Raji (cell line): ENCODE measurements around the gene MT1M.

Experiments used
- POLR2A ChIP-seq: IDR thresholded peaks from 2 replicates; pipeline ENCODE4 v1.6.1; 2011; ENCODE audit warnings: low read depth, low read length, control low read depth; ENCODE audit not compliant: insufficient read depth

MT1M gene

DNA sequence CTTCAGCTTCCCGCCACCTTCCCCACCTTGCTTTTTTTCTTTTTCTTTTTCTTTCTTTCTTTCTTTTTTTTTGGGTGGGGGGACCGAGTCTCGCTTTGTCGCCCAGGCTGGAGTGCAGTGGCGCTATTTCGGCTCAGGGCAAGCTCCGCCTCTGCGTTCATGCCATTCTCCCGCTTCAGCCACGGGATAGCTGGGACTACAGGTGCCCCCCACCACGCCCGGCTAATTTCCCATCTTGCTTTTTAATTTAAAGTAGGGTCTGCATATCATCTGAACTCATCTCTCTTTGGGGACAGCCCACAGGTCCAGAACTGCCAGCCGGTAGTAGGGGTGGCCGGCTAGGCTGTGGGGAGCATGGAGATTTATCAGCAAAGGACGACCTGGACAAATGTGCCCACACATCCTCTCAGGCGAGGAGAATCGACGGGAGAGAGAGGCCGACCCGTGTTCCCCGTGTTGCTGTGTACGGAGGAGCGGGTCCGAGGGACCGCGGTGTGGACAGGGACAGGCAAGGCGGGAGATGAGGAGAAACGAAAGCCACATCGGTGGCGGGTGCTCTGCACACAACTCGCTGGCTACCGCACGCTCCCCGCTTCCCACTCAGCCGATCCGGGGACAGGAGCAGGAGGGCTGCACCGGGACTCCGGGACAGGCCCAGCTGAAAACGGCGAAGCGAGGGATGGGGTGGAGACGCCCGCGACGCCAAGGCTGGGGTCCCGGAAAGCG is 2.4 kb downstream of the MT1M start:
- no peak for TF ChIP-seq POLR2A

DNA sequence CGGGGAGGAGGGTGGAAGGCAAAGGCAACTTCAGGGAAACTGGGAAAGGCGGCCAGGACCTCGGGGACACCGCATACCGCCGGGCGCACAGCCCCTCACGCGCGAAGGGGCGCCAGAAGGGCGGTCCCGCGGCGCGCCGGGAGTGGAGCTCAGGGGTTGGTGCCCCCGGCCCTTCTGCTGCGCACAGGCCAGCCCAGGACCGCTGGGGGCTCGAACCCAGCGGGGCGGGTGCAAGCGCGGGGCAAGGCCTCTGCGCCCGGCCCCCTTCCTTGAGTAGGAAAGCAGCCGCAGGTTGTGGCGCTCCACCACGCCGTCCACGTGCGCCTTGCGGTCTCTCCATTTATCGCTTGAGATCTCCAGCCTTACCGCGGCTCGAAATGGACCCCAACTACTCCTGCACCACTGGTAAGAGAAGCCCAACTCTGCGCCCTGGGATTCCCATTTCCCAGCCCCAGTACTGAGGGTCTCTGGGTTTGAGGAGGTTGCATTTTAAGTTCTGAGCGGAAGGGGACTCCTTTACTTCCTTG is 3.0 kb downstream of the MT1M start:
- TF ChIP-seq POLR2A: no peak

DNA sequence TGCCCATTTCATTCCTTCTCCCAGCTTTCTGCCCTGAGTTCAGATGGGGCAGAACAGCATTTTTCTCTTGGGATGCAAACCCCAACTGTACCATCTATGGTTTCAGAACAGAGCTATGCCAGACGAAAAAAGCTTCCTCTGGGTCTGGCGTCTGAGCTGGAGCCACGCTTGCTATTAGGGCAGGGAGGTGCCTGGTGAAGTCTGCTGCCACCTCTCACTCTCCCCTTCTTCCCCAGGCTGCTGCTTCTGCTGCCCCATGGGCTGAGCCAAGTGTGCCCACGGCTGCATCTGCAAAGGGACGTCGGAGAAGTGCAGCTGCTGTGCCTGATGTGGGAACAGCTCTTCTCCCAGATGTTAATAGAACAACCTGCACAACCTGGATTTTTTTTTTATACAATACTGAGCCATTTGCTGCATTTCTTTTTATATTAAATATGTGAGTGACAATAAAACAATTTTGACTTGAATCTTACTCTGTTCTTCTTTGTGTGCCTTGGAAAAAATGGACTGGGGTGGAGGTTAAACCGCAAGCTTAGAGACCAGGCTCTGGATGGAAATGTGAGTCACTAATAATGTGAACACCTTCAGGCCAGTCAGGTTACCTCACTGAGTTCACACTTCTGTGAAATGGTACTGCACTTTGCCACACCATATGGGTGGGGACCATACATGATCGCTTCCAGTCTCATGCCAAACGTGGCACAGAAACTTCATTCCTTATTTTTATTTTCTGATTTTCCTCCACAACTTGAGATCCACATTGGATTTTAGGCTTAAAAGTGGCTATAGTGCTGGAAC is 4.4 kb downstream of the MT1M start:
- TF ChIP-seq POLR2A: no peak

DNA sequence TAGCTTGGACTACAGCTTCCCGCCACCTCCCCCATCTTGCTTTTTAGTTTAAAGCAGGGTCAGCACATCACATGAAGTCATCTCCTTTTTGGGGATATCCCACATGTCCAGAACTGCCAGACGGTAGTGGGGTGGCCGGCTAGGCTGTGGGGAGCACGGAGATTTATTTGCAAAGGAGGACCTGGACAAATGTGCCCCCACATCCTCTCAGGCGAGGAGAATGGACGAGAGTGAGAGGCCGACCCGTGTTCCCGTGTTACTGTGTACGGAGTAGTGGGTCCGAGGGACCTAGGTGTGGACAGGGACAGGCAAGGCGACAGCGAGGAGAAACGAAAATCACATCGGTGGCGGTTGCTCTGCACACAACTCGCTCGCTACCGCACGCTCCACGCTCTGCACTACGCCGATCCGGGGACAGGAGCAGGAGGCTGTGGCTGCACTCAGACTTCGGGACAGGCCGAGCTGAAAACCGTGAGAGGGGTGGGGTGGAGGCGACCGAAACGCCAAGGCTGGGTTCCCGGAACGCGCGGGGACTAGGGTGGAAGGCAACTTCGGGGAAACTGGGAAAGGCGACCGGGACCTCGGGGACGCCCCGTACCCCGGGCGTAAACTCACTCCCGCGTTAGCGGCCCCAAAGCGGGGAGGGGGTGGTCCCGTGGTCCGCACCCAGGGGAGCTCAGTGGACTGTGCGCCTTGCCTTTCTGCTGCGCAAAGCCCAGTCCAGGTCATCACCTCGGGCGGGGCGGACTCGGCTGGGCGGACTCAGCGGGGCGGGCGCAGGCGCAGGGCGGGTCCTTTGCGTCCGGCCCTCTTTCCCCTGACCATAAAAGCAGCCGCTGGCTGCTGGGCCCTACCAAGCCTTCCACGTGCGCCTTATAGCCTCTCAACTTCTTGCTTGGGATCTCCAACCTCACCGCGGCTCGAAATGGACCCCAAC is 5.6 kb downstream of the MT1M start, which contains the start of gene MT1A:
MT1A (plus strand) TSS at position 853 of the 937 bp plus-strand sequence; CDS start at position 926, 73 bp downstream.
- TF ChIP-seq POLR2A: no peak

DNA sequence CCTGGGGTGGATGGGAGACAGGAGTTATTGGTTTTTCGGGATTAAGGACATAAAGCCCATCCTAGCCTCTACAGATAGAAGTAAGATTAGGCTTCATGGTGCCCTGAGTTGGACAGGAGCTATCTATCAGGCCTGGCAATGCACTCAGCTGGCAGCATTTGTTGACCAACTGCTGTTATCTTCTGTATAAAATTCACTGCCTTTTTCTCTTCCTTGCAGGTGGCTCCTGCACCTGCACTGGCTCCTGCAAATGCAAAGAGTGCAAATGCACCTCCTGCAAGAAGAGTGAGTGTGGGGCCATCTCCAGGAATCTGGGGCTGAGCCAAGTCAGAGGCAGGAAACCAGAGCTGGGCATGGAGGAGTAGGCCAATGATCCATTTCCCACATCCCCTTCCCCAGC is 6.6 kb downstream of the MT1M start:
- no peak for TF ChIP-seq POLR2A

DNA sequence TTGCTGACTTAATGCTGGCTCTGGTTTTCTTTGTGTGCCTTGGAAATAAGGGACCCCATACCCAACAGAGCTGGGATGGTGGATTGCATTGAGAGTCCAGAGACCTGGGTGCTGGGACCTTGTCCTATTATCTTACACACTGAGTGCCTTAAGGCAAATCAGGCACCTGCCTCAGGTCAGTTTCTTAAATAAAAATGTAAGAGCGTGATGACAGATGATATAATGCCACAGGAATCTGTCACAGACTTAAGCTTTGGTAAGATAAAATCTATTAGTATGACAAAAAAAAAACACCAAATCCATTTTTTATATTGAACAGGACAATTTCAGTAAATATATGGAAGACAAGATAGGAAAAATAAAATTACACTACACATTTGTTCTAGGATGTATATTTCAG is 7.6 kb downstream of the MT1M start:
- TF ChIP-seq POLR2A: no peak

DNA sequence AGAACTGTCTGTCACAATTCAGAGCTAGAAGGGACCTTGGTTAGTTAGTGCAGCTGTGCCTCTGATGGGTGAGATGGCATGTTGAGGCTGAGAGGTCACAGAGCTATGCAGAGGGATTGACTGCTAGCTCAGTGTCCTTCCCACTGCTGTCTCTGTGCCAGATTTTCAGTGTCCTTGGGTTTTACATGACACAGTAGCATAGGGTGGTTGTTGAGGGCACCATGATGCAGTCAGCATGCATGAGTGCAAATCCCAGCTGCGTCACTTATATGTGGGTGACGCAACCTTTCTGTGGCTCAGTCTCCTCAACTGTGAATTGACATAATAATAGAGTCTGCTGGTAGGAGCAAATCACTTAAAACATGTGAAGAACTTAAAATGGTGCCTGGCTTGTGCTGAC is 8.7 kb downstream of the MT1M start:
- TF ChIP-seq POLR2A: no peak

DNA sequence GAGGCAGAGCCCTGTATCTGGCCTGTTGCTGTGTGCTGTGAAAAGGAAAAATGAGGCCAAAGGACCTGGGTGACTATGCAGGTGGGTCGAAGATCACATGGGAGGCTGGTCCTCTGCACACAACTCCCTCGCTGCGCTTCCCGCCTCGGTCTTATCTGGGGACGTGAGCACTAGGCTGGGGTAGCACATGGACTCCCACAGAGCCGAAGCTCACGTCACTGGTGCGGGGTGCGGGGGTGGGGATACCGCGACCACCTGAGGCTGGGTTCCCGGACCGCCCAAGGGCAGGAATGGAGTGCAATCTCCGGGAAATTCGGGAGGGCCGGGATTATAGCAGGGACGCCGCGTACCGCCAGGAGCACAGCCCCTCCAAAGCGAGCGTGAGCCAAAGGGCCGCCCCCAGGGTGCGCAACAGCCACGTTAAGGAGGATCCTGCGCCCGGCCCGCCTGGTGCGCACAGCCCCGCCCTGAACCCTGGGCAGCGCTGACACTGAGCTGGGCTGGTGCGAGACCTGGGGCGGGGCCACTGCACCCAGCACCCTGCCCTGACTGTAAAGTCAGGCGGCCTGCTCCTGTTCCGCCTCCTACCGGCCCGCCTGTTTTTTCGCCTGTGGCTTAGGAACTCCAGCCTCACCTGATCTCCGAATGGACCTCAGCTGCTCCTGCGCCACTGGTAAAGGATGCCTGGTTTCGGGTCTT is 10.8 kb downstream of the MT1M start:
- no peak for TF ChIP-seq POLR2A

DNA sequence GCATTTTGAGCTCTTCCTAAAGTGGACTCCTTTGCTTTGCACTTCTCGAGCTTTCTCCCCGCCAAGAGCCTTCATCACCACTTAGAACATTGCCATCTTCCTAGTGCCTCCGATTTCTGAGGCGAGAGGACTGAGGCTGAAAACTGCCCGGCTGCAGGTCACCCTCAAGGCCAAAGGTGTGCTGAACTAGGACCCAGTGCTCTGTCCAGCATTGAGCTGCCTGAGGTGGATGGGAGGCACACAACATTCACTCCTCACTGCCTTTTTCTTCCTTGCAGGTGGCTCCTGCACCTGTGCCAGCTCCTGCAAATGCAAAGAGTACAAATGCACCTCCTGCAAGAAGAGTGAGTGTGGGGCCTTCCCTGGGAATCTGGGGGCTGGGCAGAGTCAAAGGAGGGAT is 11.4 kb downstream of the MT1M start:
- TF ChIP-seq POLR2A: no peak

DNA sequence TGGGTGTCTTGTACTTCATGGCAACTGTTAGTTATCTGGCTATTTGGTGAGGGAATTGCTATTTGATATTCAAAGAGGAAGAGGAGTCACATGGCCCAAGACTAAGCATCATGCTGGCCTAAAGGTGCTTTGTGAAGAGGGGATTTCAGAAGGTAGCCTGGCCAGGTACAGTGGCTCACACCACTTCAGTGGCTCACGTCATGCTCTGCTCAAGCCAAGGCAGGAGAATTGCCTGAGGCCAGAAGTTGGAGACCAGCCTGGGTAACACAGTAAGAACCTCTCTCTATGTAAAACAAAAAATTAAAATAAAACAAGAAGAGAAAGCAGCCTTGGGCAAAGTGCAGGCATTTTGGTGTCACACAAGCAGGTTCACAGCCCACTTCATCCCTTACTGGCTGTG is 12.9 kb downstream of the MT1M start:
- TF ChIP-seq POLR2A: no peak

DNA sequence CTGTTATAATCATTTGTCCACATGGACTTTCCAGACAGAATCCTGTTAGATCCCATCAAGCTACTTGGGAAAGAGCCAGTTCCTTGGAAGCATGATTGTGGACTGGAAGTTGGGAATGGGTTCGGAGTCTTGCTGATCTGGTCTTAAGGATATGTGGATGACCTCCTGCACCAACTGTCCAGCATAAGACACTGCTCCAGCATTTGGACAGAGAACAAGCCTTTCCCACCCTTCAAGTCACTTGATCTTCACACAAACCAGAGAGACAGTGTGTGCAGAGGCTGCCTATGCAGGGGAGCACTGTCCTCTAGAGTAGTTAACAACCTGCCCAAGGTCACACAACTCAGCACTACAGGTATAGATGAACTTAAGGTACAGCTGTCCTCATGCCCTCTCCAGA is 13.4 kb downstream of the MT1M start:
- no peak for TF ChIP-seq POLR2A

DNA sequence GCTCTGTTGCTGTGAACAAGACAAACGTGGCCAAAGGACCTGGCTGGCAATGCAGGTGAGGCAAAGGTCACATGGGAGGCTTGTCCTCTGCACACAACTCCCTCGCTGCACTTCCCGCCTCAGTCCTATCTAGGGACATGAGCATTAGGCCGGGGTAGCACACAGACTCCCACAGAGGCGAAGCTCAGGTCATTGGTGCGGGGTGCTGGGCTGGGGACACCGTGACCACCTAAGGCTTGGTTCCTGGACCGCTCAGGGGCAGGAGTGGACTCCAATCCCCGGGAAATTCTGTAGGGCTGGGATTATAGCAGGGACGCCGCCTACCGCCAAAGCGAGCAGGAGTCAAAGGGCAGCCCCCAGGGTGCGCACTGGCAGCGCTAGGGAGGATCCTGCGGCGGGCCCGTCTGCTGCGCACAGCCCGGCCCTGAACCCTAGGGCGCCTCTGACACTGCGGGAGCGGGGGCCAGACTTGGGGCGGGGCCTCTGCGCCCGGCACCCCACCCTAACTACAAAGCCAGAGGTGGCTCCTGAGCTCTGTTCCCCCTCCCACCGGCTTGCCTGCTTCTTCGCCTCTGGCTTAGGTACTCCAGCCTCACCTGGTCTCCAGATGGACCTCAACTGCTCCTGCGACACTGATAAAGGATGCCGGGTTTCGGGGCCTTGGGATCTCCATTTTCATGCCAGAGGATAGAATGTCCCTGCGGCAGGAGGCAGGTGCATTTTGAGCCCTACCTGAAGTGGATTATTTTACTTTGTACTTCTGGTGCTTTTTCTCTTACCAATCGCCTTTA is 15.4 kb downstream of the MT1M start:
- no peak for TF ChIP-seq POLR2A

DNA sequence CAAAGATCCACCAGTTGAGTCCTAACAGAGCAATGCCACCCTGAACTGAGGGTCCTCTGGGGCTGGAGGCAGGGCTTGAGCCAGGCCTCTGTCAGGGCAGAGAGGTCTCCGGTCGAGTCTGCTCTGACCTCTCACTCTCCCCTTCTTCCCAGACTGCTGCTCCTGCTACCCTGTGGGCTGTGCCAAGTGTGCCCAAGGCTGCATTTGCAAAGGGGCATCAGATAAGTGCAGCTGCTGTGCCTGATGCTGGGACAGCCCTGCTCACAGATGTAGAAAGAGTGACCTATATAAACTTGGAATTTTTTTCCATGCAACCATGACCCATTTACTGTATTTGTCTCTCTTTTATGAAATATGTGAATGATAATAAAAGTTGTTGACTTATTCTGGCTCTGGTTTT is 16.8 kb downstream of the MT1M start:
- no peak for TF ChIP-seq POLR2A

DNA sequence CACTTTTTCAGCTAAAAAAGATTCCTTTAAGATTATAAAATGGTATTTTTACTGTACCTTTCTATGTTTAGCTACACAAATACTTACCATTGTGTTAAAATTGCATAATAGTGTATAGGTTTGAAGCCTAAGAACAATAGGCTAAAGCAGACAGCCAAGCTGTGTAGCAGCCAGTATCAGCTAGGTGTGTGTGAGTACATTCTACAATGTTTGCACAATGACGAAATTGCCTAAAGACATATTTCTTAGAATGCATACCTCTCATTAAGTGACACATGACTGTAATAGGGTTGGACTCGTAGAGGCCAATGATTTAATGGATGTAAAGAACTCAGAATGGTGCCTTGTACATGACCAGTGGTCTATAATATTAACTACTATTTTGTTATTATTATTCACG is 17.4 kb downstream of the MT1M start:
- TF ChIP-seq POLR2A: no peak
